Endodermal cell (in vitro differentiated cells): Measurements from ENCODE around the gene CEACAM19. TPM values are rescaled to one million over a fixed set of nuclear protein-coding genes. Genes with fewer than 3 reads are reported as not detected.

ENCODE experiments used
- DNase-seq: peaks from one replicate; pipeline ENCODE4 v3.0.0-alpha.2; 2017
- H3K27ac ChIP-seq: 2 replicates; pipeline ENCODE4 v1.5.1; 2013; ENCODE audit warnings: mild to moderate bottlenecking, low read depth, low read length, moderate library complexity
- H3K27me3 ChIP-seq: 2 replicates; pipeline ENCODE4 v1.6.1; 2013; ENCODE audit warnings: mild to moderate bottlenecking, low read length, moderate library complexity; ENCODE audit not compliant: insufficient read depth, control insufficient read depth, poor library complexity, severe bottlenecking
- H3K36me3 ChIP-seq: 2 replicates; pipeline ENCODE4 v1.7.0; 2013; ENCODE audit warnings: mild to moderate bottlenecking, low read length, moderate library complexity; ENCODE audit not compliant: control insufficient read depth, insufficient read depth
- H3K4me1 ChIP-seq: one replicate; pipeline ENCODE4 v1.7.0; 2013; ENCODE audit warnings: low read length; ENCODE audit not compliant: control insufficient read depth, insufficient read depth
- H3K4me3 ChIP-seq: 2 replicates; pipeline ENCODE4 v1.5.1; 2013; ENCODE audit warnings: mild to moderate bottlenecking, low read length, moderate library complexity
- H3K9ac ChIP-seq: 2 replicates; pipeline ENCODE4 v1.6.1; 2013; ENCODE audit warnings: mild to moderate bottlenecking, low read length, moderate library complexity; ENCODE audit not compliant: poor library complexity, severe bottlenecking; ENCODE audit errors: extremely low read depth
- H3K9me3 ChIP-seq: 2 replicates; pipeline ENCODE4 v1.6.1; 2013; ENCODE audit warnings: mild to moderate bottlenecking, low read length, moderate library complexity; ENCODE audit not compliant: control insufficient read depth
- H3K27ac Mint-ChIP-seq: 2 replicates; pipeline ENCODE4 v1.8.0; 2020; ENCODE audit warnings: mixed read lengths
- H3K27me3 Mint-ChIP-seq: 2 replicates; pipeline ENCODE4 v1.8.0; 2021; ENCODE audit warnings: mild to moderate bottlenecking, mixed read lengths; ENCODE audit not compliant: insufficient read depth
- H3K36me3 Mint-ChIP-seq: 2 replicates; pipeline ENCODE4 v1.8.0; 2020; ENCODE audit warnings: low read depth, mixed read lengths
- H3K4me1 Mint-ChIP-seq: 2 replicates; pipeline ENCODE4 v1.8.0; 2020; ENCODE audit warnings: mixed read lengths
- H3K4me3 Mint-ChIP-seq: 2 replicates; pipeline ENCODE4 v1.8.0; 2020; ENCODE audit warnings: mild to moderate bottlenecking, moderate library complexity, mixed read lengths
- H3K9me3 Mint-ChIP-seq: 2 replicates; pipeline ENCODE4 v1.8.0; 2020; ENCODE audit warnings: mild to moderate bottlenecking, mixed read lengths
- WGBS, 2 experiments: methylation state at CpG; one replicate each; pipeline versions ENCODE4 v1.1.5 to v1.1.7; 2013; ENCODE audit warnings: missing lambda C conversion rate in 2 of 2, mixed read lengths in 1 of 2; ENCODE audit not compliant: insufficient coverage in 1 of 2, insufficient read length in 1 of 2; 5-methylcytosine and 5-hydroxymethylcytosine counted together
- total RNA-seq, 2 donors: library from RNA; stranded (reverse); fragmentation: NEBNext Ultra II Directional in 1 of 2; extraction: Animal tissue kit (Norgen Biotek cat#: 25700) in 1 of 2; gene quantifications; 2 replicates in 1 of 2; 3 replicates in 1 of 2; pipeline ENCODE4 v1.2.1, GENCODE V29; 2021
- TF ChIP-seq, protein P1 (sequence below): fragments of 200-600 bp; sonication (generic); conservative IDR thresholded peaks from 2 replicates; pipeline ENCODE4 v1.5.0; 2021; ENCODE audit warnings: antibody characterized with exemption, mild to moderate bottlenecking

CEACAM19 gene
- total RNA-seq, 2 donors from 2014 or later = 2.2 to 2.8 TPM

DNA sequence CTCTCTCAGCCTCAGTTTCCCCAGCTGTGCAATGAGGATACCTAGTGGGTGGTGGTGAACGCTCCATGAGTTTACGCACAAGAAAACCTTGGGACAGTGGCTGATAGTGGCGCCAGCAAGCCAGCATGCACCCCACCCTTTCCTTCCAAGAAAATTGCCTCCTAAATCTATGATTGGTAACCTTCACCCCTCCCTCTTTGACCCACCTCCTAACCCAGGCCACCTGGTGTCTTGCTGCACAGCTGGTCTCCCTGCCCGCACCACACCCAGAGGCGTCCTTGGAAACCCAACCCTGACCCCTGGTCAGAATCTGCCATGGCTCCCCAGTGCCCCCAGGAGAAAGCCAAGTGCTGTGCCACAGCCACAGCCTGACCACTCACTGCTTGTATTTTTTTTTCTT is 54.4 kb downstream of the CEACAM19 start:
- DNase-seq = no peak
- Histone ChIP-seq H3K4me3 (no peak overlapping the region), H3K9ac (no peak overlapping the region), H3K4me1 (no peaks in the 10 kb centered on the region), H3K27ac (no peak overlapping the region), H3K36me3 (no peaks in the 10 kb centered on the region), H3K27me3 (no peaks in the 10 kb centered on the region), H3K9me3 (no peaks in the 10 kb centered on the region)
- Mint-ChIP-seq H3K9me3 (no peaks in the 10 kb centered on the region), H3K36me3 (no peaks in the 10 kb centered on the region), H3K27ac (no peak overlapping the region), H3K4me3 (no peak overlapping the region), H3K27me3 (peaks cover 7% of the 10 kb centered on the region), H3K4me1 (no peaks in the 10 kb centered on the region)
- WGBS, 2 experiments = 95 to 100% methylated on average over 1 to 5 of the region's 5 CpGs
- TF ChIP-seq, protein P1, sequence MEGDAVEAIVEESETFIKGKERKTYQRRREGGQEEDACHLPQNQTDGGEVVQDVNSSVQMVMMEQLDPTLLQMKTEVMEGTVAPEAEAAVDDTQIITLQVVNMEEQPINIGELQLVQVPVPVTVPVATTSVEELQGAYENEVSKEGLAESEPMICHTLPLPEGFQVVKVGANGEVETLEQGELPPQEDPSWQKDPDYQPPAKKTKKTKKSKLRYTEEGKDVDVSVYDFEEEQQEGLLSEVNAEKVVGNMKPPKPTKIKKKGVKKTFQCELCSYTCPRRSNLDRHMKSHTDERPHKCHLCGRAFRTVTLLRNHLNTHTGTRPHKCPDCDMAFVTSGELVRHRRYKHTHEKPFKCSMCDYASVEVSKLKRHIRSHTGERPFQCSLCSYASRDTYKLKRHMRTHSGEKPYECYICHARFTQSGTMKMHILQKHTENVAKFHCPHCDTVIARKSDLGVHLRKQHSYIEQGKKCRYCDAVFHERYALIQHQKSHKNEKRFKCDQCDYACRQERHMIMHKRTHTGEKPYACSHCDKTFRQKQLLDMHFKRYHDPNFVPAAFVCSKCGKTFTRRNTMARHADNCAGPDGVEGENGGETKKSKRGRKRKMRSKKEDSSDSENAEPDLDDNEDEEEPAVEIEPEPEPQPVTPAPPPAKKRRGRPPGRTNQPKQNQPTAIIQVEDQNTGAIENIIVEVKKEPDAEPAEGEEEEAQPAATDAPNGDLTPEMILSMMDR = no peak

DNA sequence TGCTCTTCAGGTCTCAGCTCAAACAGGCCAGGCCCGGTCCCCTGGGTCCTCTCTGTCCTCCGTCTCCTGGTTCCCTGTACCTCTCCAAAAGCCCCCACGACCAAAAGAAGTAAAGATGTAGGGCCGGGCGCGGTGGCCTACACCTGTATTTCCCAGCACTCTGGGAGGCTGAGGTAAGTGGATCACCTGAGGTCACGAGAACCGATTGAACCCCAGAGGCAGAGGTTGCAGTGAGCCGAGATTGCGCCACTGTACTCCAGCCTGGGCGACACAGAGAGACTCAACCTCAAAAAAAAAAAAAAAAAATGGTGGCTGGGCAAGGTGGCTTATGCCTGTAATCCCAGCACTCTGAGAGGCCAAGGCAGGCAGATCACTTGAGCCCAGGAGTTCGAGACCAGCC is 55.2 kb downstream of the CEACAM19 start:
- H3K36me3 ChIP-seq = no peaks in the 10 kb centered on the region
- Mint-ChIP-seq H3K27me3 (peaks cover 7% of the 10 kb centered on the region), H3K4me1 (no peaks in the 10 kb centered on the region), H3K36me3 (no peaks in the 10 kb centered on the region), H3K27ac (no peak overlapping the region), H3K4me3 (no peak overlapping the region), H3K9me3 (no peaks in the 10 kb centered on the region)
- no peaks in the 10 kb centered on the region for H3K4me1 ChIP-seq
- 97 to 98% methylated on average over 8 to 12 of the region's 12 CpGs for WGBS, 2 experiments
- H3K9me3 ChIP-seq = no peaks in the 10 kb centered on the region
- no peak overlapping the region for H3K9ac ChIP-seq
- no peak overlapping the region for H3K4me3 ChIP-seq
- no peaks in the 10 kb centered on the region for H3K27me3 ChIP-seq
- no peak for DNase-seq
- TF ChIP-seq, protein P1 = no peak
- no peak overlapping the region for H3K27ac ChIP-seq

- H3K9me3 Mint-ChIP-seq = no peaks in the 10 kb centered on the region
- DNase-seq = no peak
- no peaks in the 10 kb centered on the region for H3K4me1 Mint-ChIP-seq
- H3K4me1 ChIP-seq = no peaks in the 10 kb centered on the region
- no peak overlapping the region for H3K27ac Mint-ChIP-seq
- no peaks in the 10 kb centered on the region for H3K27me3 ChIP-seq
- H3K4me3 ChIP-seq = no peak overlapping the region
- no peak overlapping the region for H3K27ac ChIP-seq
- TF ChIP-seq, protein P1 = no peak
- no peaks in the 10 kb centered on the region for H3K36me3 Mint-ChIP-seq
- H3K36me3 ChIP-seq = no peaks in the 10 kb centered on the region
- H3K27me3 Mint-ChIP-seq = peaks cover 11% of the 10 kb centered on the region
- no peaks in the 10 kb centered on the region for H3K9me3 ChIP-seq
- no peak overlapping the region for H3K4me3 Mint-ChIP-seq
- H3K9ac ChIP-seq = no peak overlapping the region
- WGBS, 2 experiments = 79 to 86% methylated on average over 4 to 6 of the region's 6 CpGs
Observed at GRCh38 chr19:44728178-44728577, 56.9 kb downstream of the CEACAM19 start.
